ENCODE data around the gene FILIP1. TPM values are rescaled to one million over a fixed set of nuclear protein-coding genes. Genes with fewer than 3 reads are reported as not detected.

FILIP1 gene
- total RNA-seq, 1 donor from 2014 or later: not detected

DNA sequence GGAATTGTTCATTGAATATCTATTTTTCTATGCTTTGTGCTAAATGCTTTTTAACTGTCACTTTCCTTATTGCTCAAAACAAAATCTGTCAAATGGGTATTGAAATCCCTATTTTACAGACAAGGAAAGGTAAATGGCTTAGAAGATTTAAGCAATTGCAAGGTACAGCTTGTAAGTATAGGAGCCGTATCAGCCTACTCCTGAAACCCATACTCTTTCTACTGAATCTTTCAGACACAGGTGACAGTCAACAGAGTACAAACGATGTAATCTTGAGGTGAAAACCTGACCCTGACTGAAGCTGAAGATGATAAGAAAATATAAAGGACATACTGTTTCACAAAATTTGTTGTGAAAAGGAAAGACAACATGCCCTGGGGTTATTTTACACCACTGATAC lies 243.0 kb downstream of the FILIP1 start:
- intact Hi-C loops (cut with micrococcal nuclease): no loop called here
- Mint-ChIP-seq H3K4me1 (ENCODE audit: low read depth) (no peaks in the 10 kb centered on the region), H3K9me3 (no peaks in the 10 kb centered on the region), H3K27ac (no peak overlapping the region), H3K27me3 (ENCODE audit: insufficient read depth) (peaks cover 12% of the 10 kb centered on the region), H3K4me3 (no peak overlapping the region), H3K36me3 (ENCODE audit: low read depth) (peaks cover 26% of the 10 kb centered on the region)
- no peak for DNase-seq (ENCODE audit: low spot score)

DNA sequence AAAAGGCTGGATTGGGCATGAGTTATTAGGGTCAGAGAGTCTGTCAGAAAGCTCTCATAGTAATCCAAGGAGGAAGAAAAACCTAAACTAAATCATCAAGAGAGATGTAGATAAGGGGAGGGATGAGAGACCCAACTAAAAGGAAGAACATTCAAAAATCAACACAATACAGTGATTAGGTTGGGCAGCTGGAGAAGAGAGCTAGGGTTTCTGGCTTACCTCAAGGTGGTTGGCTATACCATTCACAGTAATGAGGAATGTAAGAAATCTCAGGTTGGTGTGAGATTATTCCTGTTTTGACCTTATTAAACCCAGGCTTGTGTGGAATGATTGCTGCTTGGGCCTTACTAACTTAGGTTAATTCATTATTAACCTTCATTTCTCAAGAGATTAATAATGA lies 243.8 kb downstream of the FILIP1 start:
- DNase-seq (ENCODE audit: low spot score): no peak
- intact Hi-C loops (cut with micrococcal nuclease): loop anchor here (10.0 kb wide), 2 partner anchors 1665 to 1985 kb away; partner anchors contain the start of gene KHDC1
- Mint-ChIP-seq H3K27me3 (ENCODE audit: insufficient read depth) (peaks cover 12% of the 10 kb centered on the region), H3K4me3 (no peak overlapping the region), H3K9me3 (no peaks in the 10 kb centered on the region), H3K36me3 (ENCODE audit: low read depth) (peaks cover 24% of the 10 kb centered on the region), H3K27ac (no peak overlapping the region), H3K4me1 (ENCODE audit: low read depth) (peaks cover 2% of the 10 kb centered on the region)

DNA sequence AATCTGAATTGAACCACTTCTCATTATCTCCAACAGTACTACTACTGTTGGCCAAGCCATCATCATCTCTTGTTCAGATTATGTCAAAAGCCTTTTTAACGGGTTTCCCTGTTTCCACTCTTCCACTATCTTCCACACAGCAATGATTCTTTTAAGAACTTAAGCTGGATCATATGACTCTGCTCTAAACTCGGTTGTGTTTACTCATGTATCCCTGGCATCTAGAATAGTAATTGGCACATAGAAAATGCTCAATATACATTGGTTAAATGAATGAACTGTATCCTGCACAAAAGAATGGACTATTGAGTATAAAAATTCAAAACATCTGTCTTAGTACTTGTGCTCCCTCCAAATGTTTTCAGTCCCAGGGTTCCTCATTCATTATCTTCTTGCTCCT lies 247.2 kb downstream of the FILIP1 start:
- Mint-ChIP-seq H3K36me3 (ENCODE audit: low read depth) (peaks cover 14% of the 10 kb centered on the region), H3K27me3 (ENCODE audit: insufficient read depth) (peaks cover 12% of the 10 kb centered on the region), H3K9me3 (no peaks in the 10 kb centered on the region), H3K27ac (no peak overlapping the region), H3K4me1 (ENCODE audit: low read depth) (peaks cover 15% of the 10 kb centered on the region), H3K4me3 (no peak overlapping the region)
- intact Hi-C loops (cut with micrococcal nuclease): loop anchor here (10.0 kb wide), 2 partner anchors 1662 to 1982 kb away; partner anchors contain the start of gene KHDC1
- DNase-seq (ENCODE audit: low spot score): no peak

GRCh38 chr6:75244063-75244584 lies 249.5 kb downstream of the FILIP1 start:
- intact Hi-C loops (cut with micrococcal nuclease): loop anchor here (5.0 to 10.0 kb wide), 3 partner anchors 1659 to 1979 kb away; partner anchors contain the start of genes EEF1A1 and KHDC1
- Mint-ChIP-seq H3K4me3 (peak overlapping the region; percentile 96), H3K27ac (peak overlapping the region; percentile 98), H3K27me3 (ENCODE audit: insufficient read depth) (peaks cover 12% of the 10 kb centered on the region), H3K9me3 (no peaks in the 10 kb centered on the region), H3K4me1 (ENCODE audit: low read depth) (peaks cover 24% of the 10 kb centered on the region), H3K36me3 (ENCODE audit: low read depth) (peaks cover 25% of the 10 kb centered on the region)
- DNase-seq (ENCODE audit: low spot score): no peak

DNA sequence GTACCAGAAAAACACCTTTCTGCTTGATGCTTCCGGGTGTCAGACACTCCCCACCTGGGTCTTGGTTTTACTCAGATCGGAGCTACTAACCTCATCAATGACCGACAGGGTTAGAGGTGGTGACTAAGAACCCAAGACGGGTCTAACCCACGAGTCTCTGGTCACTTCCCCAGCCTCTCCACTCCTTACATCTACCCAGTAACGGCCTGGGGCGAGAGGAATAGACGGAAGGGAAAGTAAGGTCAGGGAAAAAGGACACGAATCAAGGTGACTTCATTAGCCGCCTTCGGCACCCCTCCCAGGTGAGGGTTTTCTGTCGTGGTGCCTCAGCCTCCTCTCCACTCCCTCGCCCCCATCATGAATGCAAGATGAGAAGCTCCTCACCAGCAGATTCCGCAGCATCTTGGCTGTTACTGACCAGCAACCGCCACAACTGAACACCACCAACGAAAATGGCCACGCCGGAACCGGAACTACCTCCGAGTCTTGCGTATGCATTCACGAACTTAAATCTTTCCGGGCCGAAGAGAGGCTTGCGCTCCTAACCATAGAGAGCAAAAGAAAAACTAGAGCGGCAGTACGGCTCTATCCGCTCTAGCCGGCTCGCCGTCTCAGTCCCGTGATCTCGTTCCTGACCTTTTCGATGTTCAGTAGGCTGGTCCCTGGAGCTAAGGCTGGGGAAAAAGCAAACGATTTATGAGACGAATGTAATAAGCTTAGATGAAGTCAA lies 250.1 kb downstream of the FILIP1 start, which contains the start of gene COX7A2:
TSS of gene COX7A2 (minus strand) at position 469 of the 730 bp plus-strand sequence. CDS start at position 402, 67 bp downstream.
- peak; percentile 83 for DNase-seq (ENCODE audit: low spot score)
- Mint-ChIP-seq H3K4me3 (peak within 1 kb of the TSS; percentile 96), H3K27ac (peak within 1 kb of the TSS; percentile 98), H3K4me1 (ENCODE audit: low read depth) (peaks cover 24% of the 10 kb centered on the region), H3K27me3 (ENCODE audit: insufficient read depth) (peaks cover 12% of the 10 kb centered on the region), H3K9me3 (no peaks in the 10 kb centered on the region), H3K36me3 (ENCODE audit: low read depth) (peaks cover 29% of the 10 kb centered on the region)
- intact Hi-C loops (cut with micrococcal nuclease): loop anchor here (1.0 to 10.0 kb wide), 8 partner anchors 26 to 1979 kb away; partner anchors contain the start of genes EEF1A1, KHDC1 and SENP6

Other genes starting within 250 kb of the FILIP1 start
- gene COX7A2, start 250.0 kb downstream of the FILIP1 start, total RNA-seq: 495 and 497 TPM in 2 replicates
- gene TMEM30A, start 209.0 kb downstream of the FILIP1 start, total RNA-seq: 66.6 and 67.2 TPM in 2 replicates
- 81.2 and 81.7 TPM in 2 replicates for gene SENP6, start 108.1 kb upstream of the FILIP1 start, total RNA-seq

Data from activated T-helper 1 cell treated with anti-CD3 and anti-CD28 coated beads, Interleukin-12 subunit alpha, Interleukin-12 subunit beta, Interleukin-2, Interleukin-4 antibody, amounts not matched to agents 30 ng/mL and 10 ng/mL and 1 ng/mL, durations not matched to agents 14 hours and 24 hours and 36 hours (primary cell).